ENCODE data around the gene SPAG4. TPM values are rescaled to one million over a fixed set of nuclear protein-coding genes. Genes with fewer than 3 reads are reported as not detected.

SPAG4 gene
- total and polyA plus RNA-seq, 10 of the 15 experiments (the other 5 are each of a cell fraction or from before 2014, with no cell fraction given): 0.90 to 12.5 (median 2.4) TPM

GRCh38 chr20:35643045-35643444 lies 27.4 kb downstream of the SPAG4 start (continued):
- TF ChIP-seq CUX1 (IDR thresholded peaks at IDR 0.05; ENCODE audit: insufficient replicate concordance, low read depth, low read length): no peak
- TF ChIP-seq IKZF2 (IDR thresholded peaks at IDR 0.05): no peak
- TF ChIP-seq IRF5 (IDR thresholded peaks at IDR 0.05; ENCODE audit: borderline replicate concordance): no peak
- no peak for TF ChIP-seq HSF1 (IDR thresholded peaks at IDR 0.05; ENCODE audit: low read depth, low read length)
- no peak for TF ChIP-seq ZBTB33 (IDR thresholded peaks at IDR 0.05)
- TF ChIP-seq RCOR1 (conservative IDR thresholded peaks at IDR 0.05; ENCODE audit: low read depth, low read length): no peak
- TF ChIP-seq MYB (IDR thresholded peaks at IDR 0.05; ENCODE audit: borderline replicate concordance, low read depth, low read length): no peak
- no peak for TF ChIP-seq STAT3 (IDR thresholded peaks at IDR 0.05; ENCODE audit: low read depth, low read length)
- no peak for TF ChIP-seq FOXM1 (IDR thresholded peaks at IDR 0.05; ENCODE audit: low read depth, low read length)
- TF ChIP-seq JUND (IDR thresholded peaks at IDR 0.05; ENCODE audit: low read depth, low read length): no peak
- TF ChIP-seq HDGF (IDR thresholded peaks at IDR 0.05): no peak

All from GM12878 (cell line).